Peyer's patch (tissue), 4 donors: ENCODE measurements around the gene HM13.

ENCODE experiments used
- POLR2A ChIP-seq, 2 donors: fragments of 450-650 bp; IDR thresholded peaks; one replicate each; pipeline ENCODE4 v1.5.1; 2017; ENCODE audit warnings: antibody characterized with exemption in 2 of 2, mild to moderate bottlenecking in 2 of 2, moderate library complexity in 2 of 2
- TF ChIP-seq, protein P1 (sequence below), 6 experiments: fragments of 450-650 bp in 4 of 6; fragments of 200-600 bp in 2 of 6; sonication (generic) in 1 of 6; IDR thresholded peaks; one replicate each; pipeline ENCODE4 v1.5.1; 2017 to 2019; ENCODE audit warnings: antibody characterized with exemption in 6 of 6, mild to moderate bottlenecking in 3 of 6, moderate library complexity in 1 of 6

DNA sequence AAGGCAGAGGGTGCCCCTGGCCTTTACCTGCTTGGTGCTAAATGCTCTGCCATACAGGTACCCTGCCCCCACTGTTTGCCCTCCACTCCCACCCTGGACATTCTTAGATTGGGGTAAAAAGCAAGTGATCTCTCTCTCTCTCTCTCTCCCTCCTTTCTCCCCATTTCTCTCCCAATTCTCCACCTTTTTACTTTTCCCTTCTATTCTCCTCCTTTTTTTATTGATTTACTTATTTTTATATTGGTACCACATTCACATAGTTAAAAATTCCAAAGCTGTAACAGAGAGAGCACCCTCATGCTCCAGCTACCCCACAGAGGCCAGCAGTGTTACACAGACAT lies 53.1 kb downstream of the HM13 start:
- TF ChIP-seq, protein P1, sequence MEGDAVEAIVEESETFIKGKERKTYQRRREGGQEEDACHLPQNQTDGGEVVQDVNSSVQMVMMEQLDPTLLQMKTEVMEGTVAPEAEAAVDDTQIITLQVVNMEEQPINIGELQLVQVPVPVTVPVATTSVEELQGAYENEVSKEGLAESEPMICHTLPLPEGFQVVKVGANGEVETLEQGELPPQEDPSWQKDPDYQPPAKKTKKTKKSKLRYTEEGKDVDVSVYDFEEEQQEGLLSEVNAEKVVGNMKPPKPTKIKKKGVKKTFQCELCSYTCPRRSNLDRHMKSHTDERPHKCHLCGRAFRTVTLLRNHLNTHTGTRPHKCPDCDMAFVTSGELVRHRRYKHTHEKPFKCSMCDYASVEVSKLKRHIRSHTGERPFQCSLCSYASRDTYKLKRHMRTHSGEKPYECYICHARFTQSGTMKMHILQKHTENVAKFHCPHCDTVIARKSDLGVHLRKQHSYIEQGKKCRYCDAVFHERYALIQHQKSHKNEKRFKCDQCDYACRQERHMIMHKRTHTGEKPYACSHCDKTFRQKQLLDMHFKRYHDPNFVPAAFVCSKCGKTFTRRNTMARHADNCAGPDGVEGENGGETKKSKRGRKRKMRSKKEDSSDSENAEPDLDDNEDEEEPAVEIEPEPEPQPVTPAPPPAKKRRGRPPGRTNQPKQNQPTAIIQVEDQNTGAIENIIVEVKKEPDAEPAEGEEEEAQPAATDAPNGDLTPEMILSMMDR (IDR thresholded peaks at IDR 0.05): no peak
- TF ChIP-seq POLR2A (IDR thresholded peaks at IDR 0.05): no peak
